Loucy (cell line): ENCODE results near the gene SFTA2.
"Not testable (repeated sequence)": the region's sequence is repeated elsewhere in the genome, so short reads cannot be mapped to it uniquely, and the experiment has no call there.

Experiments used
- H2AFZ ChIP-seq: fragments of 200-600 bp; sonication (generic); 2 replicates; pipeline ENCODE4 v1.6.0; 2016; ENCODE audit warnings: antibody characterized with exemption, mild to moderate bottlenecking, low read length, moderate library complexity
- H3F3A ChIP-seq: fragments of 200-600 bp; 2 replicates; pipeline ENCODE4 v1.6.0; 2016; ENCODE audit warnings: antibody characterized with exemption, low read depth, mild to moderate bottlenecking
- H3K27me3 ChIP-seq: fragments of 200-600 bp; sonication (generic); 2 replicates; pipeline ENCODE4 v1.6.1; 2014; ENCODE audit warnings: low read length, mild to moderate bottlenecking; ENCODE audit not compliant: insufficient read depth, poor library complexity, severe bottlenecking
- H3K36me3 ChIP-seq: fragments of 200-600 bp; sonication (generic); 2 replicates; pipeline ENCODE4 v1.6.1; 2016; ENCODE audit warnings: low read length; ENCODE audit not compliant: insufficient read depth
- H3K4me1 ChIP-seq: fragments of 200-600 bp; sonication (generic); 2 replicates; pipeline ENCODE4 v1.5.1; 2014; ENCODE audit warnings: low read length, mild to moderate bottlenecking; ENCODE audit not compliant: insufficient read depth, poor library complexity, severe bottlenecking
- H3K4me2 ChIP-seq: fragments of 200-600 bp; sonication (generic); 2 replicates; pipeline ENCODE4 v1.6.0; 2014; ENCODE audit warnings: antibody characterized with exemption, low read length, low read depth, mild to moderate bottlenecking; ENCODE audit not compliant: poor library complexity, severe bottlenecking
- H3K4me3 ChIP-seq: fragments of 200-600 bp; sonication (generic); 2 replicates; pipeline ENCODE4 v1.5.1; 2014; ENCODE audit warnings: low read length, mild to moderate bottlenecking, mixed read lengths; ENCODE audit not compliant: poor library complexity, severe bottlenecking
- H3K79me2 ChIP-seq: fragments of 200-600 bp; sonication (generic); 2 replicates; pipeline ENCODE4 v1.6.1; 2014; ENCODE audit warnings: low read length; ENCODE audit not compliant: insufficient read depth
- H3K9ac ChIP-seq: fragments of 200-600 bp; sonication (generic); 2 replicates; pipeline ENCODE4 v1.6.0; 2014; ENCODE audit warnings: mild to moderate bottlenecking, low read depth, low read length, moderate library complexity; ENCODE audit not compliant: poor library complexity, severe bottlenecking
- H3K9me2 ChIP-seq: fragments of 200-600 bp; sonication (generic); replicated peaks from 2 replicates; pipeline ENCODE4 v1.6.1; 2016; ENCODE audit warnings: low read depth, low read length, mixed read lengths
- H3K9me3 ChIP-seq: fragments of 200-600 bp; sonication (generic); 2 replicates; pipeline ENCODE4 v1.6.1; 2014; ENCODE audit warnings: mild to moderate bottlenecking, antibody characterized with exemption, low read length, low read depth; ENCODE audit not compliant: insufficient read depth
- H4K20me1 ChIP-seq: fragments of 200-600 bp; sonication (generic); 2 replicates; pipeline ENCODE4 v1.6.0; 2014; ENCODE audit warnings: antibody characterized with exemption, low read length, mild to moderate bottlenecking; ENCODE audit not compliant: insufficient read depth, poor library complexity, severe bottlenecking
- CTCF ChIP-seq: fragments of 200-600 bp; sonication (generic); conservative IDR thresholded peaks from 2 replicates; pipeline ENCODE4 v1.5.1; 2014; ENCODE audit warnings: mild to moderate bottlenecking, antibody characterized with exemption, low read length
- EZH2phosphoT487 ChIP-seq: fragments of 200-600 bp; IDR thresholded peaks from 2 replicates; pipeline ENCODE4 v1.6.1; 2018; ENCODE audit warnings: antibody characterized with exemption, mild to moderate bottlenecking, moderate library complexity, borderline replicate concordance

SFTA2 gene

GRCh38 chr6:30974490-30975252 is 42.7 kb upstream of the SFTA2 start:
- H3K9me2 ChIP-seq = no peaks in the 10 kb centered on the region
- H3K4me3 ChIP-seq = no peak overlapping the region
- H3K27me3 ChIP-seq = no peaks in the 10 kb centered on the region
- H3K4me2 ChIP-seq = no peak overlapping the region
- H3K9ac ChIP-seq = no peak overlapping the region
- H3F3A ChIP-seq = no peaks in the 10 kb centered on the region
- H3K4me1 ChIP-seq = no peaks in the 10 kb centered on the region
- no peaks in the 10 kb centered on the region for H4K20me1 ChIP-seq
- no peaks in the 10 kb centered on the region for H3K36me3 ChIP-seq
- H3K9me3 ChIP-seq = no peaks in the 10 kb centered on the region
- H2AFZ ChIP-seq = no peak overlapping the region
- no peaks in the 10 kb centered on the region for H3K79me2 ChIP-seq
- no peak for TF ChIP-seq EZH2phosphoT487

- Histone ChIP-seq H3K9ac (no peak overlapping the region), H3K9me3 (no peaks in the 10 kb centered on the region), H4K20me1 (no peaks in the 10 kb centered on the region), H3K36me3 (no peaks in the 10 kb centered on the region), H3K4me2 (no peak overlapping the region), H3K79me2 (no peaks in the 10 kb centered on the region), H2AFZ (no peak overlapping the region), H3K4me1 (no peaks in the 10 kb centered on the region), H3K4me3 (no peak overlapping the region), H3K9me2 (no peaks in the 10 kb centered on the region), H3F3A (no peaks in the 10 kb centered on the region), H3K27me3 (no peaks in the 10 kb centered on the region)
- TF ChIP-seq EZH2phosphoT487 = no peak
- no peak for TF ChIP-seq CTCF
These were observed 40.8 kb upstream of the SFTA2 start for GRCh38 chr6:30972816-30973215.

GRCh38 chr6:30970946-30971345 is 39.0 kb upstream of the SFTA2 start:
- H3K9me2 ChIP-seq = no peaks in the 10 kb centered on the region
- no peaks in the 10 kb centered on the region for H3K36me3 ChIP-seq
- no peaks in the 10 kb centered on the region for H4K20me1 ChIP-seq
- H2AFZ ChIP-seq = no peak overlapping the region
- no peak overlapping the region for H3K9ac ChIP-seq
- no peaks in the 10 kb centered on the region for H3K27me3 ChIP-seq
- no peak overlapping the region for H3K4me2 ChIP-seq
- H3F3A ChIP-seq = no peaks in the 10 kb centered on the region
- no peaks in the 10 kb centered on the region for H3K9me3 ChIP-seq
- no peak for TF ChIP-seq CTCF
- TF ChIP-seq EZH2phosphoT487 = no peak
- H3K79me2 ChIP-seq = no peaks in the 10 kb centered on the region
- no peak overlapping the region for H3K4me3 ChIP-seq
- H3K4me1 ChIP-seq = no peaks in the 10 kb centered on the region

- not testable (repeated sequence) for H3K4me2 ChIP-seq, H3K9me2 ChIP-seq, H3K27me3 ChIP-seq, H3K9ac ChIP-seq, H3K4me3 ChIP-seq, H3F3A ChIP-seq, H2AFZ ChIP-seq, H3K4me1 ChIP-seq, H4K20me1 ChIP-seq, H3K36me3 ChIP-seq, H3K79me2 ChIP-seq, H3K9me3 ChIP-seq
These were observed 37.2 kb upstream of the SFTA2 start for GRCh38 chr6:30969171-30969570.
